ENCODE measurements around the gene TOX3. TPM values are rescaled to one million over a fixed set of nuclear protein-coding genes. Genes with fewer than 3 reads are reported as not detected.

TOX3 gene
- total and polyA plus RNA-seq, 2 experiments from 2014 or later = 0.24 to 0.79 TPM

DNA sequence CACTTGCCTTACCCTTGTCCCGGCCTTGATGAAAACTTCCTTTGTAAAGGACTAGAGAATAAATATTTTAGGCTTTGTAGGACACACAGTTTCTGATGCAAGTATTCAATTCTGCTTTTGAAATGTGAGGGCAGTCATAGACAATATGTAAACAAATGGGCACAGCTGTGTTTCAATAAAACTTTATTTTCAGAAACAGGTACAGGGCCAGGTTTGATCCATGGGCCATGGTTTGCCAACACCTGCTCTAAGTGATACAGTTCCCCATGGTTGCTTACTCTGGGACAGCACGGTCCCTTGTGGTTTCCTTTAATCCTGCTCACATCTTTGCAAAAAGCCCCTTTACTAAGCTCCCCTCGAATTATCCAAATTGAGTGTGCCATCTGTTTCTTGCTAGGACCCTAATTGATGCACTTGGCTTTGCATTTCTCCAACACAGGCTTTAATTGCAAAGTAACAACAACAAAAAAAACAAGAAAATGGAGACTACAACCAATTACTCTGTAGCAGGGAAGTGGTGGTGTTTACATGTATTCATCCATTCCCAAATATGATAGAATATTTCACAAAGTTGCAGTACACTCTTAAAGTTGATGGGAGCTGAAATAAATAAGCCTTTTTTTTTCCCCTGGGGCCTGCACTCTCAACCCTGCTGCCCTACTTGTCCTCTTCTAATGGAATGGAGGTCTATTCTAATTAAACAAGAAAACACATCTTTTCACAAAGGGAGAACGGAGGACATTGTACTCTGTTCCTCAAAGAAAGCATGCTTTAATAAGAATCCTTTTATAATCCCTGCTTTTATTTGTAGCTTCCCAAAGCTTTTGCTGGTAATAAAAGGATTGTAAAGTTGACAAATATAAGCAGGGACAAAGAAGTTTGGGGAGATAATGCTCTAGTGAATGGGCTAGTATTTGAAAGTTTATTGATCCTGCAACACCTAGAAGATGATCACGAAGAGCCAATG lies 37.7 kb upstream of the TOX3 start:
- Histone ChIP-seq H3K36me3 (no peaks in the 10 kb centered on the region), H3K9me3 (ENCODE audit: low read depth) (no peaks in the 10 kb centered on the region), H3K27ac (no peak overlapping the region), H3K4me3 (no peak overlapping the region), H3K27me3 (peaks cover 45% of the 10 kb centered on the region), H3K4me1 (ENCODE audit: low read depth) (peaks cover 7% of the 10 kb centered on the region)
- no peak for DNase-seq (ENCODE audit: low read depth in 1 of 2, low spot score in 1 of 2)
- TF ChIP-seq, protein P1, sequence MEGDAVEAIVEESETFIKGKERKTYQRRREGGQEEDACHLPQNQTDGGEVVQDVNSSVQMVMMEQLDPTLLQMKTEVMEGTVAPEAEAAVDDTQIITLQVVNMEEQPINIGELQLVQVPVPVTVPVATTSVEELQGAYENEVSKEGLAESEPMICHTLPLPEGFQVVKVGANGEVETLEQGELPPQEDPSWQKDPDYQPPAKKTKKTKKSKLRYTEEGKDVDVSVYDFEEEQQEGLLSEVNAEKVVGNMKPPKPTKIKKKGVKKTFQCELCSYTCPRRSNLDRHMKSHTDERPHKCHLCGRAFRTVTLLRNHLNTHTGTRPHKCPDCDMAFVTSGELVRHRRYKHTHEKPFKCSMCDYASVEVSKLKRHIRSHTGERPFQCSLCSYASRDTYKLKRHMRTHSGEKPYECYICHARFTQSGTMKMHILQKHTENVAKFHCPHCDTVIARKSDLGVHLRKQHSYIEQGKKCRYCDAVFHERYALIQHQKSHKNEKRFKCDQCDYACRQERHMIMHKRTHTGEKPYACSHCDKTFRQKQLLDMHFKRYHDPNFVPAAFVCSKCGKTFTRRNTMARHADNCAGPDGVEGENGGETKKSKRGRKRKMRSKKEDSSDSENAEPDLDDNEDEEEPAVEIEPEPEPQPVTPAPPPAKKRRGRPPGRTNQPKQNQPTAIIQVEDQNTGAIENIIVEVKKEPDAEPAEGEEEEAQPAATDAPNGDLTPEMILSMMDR (IDR thresholded peaks at IDR 0.05; ENCODE audit: low read depth, low read length) = no peak

DNA sequence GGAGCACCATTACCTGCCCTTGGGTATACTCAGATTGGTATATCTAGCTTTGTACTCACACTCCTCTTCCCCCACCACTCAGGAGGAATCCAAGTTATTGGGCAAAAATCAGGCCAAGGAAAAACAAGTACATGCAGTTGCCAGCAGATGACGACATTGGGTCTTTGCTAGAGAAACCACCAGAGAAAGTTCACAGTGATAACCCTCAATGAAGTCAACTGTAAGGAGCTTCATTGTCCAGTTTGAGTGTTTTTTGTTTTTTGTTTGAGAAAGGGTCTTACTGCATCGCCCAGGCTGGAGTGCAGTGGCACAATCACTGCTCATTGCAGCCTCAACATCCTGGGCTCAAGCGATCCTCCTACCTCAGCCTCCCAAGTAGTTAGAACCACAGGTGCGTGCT lies 34.6 kb upstream of the TOX3 start:
- Histone ChIP-seq H3K27me3 (peaks cover 50% of the 10 kb centered on the region), H3K9me3 (ENCODE audit: low read depth) (no peaks in the 10 kb centered on the region), H3K4me1 (ENCODE audit: low read depth) (peaks cover 7% of the 10 kb centered on the region), H3K27ac (no peak overlapping the region), H3K4me3 (no peak overlapping the region), H3K36me3 (no peaks in the 10 kb centered on the region)
- DNase-seq (ENCODE audit: low read depth in 1 of 2, low spot score in 1 of 2) = no peak
- TF ChIP-seq, protein P1 (IDR thresholded peaks at IDR 0.05; ENCODE audit: low read depth, low read length) = no peak

DNA sequence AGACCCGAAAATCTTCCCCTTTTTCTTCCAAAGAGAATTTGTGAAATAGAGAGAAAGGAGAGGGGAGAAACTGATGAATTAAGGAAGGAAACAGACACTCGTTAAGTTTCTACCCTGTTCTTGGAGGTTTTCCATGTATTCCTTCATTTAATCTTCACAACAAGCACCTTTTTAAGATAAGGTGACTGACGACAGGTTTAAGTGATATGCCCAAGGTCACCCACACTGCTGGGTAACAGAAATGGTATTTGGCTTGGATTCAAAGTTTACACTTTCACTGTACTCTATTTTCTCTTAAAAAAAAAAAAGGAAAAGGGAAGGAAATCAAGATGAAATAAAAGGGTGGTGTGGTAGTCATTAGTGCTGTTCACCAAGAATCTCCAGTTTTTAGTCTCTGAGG lies 33.5 kb upstream of the TOX3 start:
- Histone ChIP-seq H3K36me3 (no peaks in the 10 kb centered on the region), H3K27ac (no peak overlapping the region), H3K27me3 (peaks cover 43% of the 10 kb centered on the region), H3K9me3 (ENCODE audit: low read depth) (no peaks in the 10 kb centered on the region), H3K4me3 (no peak overlapping the region), H3K4me1 (ENCODE audit: low read depth) (peaks cover 7% of the 10 kb centered on the region)
- TF ChIP-seq, protein P1 (IDR thresholded peaks at IDR 0.05; ENCODE audit: low read depth, low read length) = no peak
- DNase-seq (ENCODE audit: low read depth in 1 of 2, low spot score in 1 of 2) = peak in 1 of 2 donors; percentile 38

DNA sequence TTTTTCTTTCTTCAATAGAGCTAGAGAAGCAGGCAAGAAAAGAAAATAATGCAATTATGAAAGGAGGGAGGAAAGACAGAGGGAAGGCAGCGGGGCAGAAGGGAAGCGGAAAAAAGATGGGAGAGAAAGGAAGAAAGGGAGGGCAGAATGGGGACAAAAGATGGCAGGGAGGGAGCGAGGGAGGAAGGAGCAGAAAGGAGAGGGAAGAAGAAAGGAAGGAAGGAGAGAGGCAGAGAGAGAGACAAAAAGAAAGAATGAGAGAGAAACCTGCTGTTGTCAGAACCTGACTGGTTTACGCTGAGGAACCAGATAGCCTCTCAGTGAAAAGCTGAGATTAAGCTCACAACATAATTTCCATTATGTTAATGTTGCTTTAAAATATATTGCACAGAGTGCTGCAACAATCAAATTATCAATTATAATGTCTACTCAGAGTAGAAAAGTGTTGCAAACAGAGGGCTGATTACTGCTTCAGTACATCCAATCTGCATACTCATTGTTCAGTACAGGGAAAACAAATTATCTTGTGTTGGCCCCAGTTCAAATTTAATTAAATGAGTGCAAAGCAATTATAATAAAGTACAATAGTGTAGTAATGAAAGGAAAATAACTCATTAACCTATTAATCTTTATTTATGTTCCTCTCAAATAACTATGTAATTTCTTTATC lies 32.0 kb upstream of the TOX3 start:
- H3K27me3 ChIP-seq = peaks cover 46% of the 10 kb centered on the region
- no peaks in the 10 kb centered on the region for H3K9me3 ChIP-seq (ENCODE audit: low read depth)
- H3K36me3 ChIP-seq = no peaks in the 10 kb centered on the region
- no peak for DNase-seq (ENCODE audit: low read depth in 1 of 2, low spot score in 1 of 2)
- H3K27ac ChIP-seq = no peak overlapping the region
- TF ChIP-seq, protein P1 (IDR thresholded peaks at IDR 0.05; ENCODE audit: low read depth, low read length) = no peak
- H3K4me3 ChIP-seq = no peak overlapping the region
- H3K4me1 ChIP-seq (ENCODE audit: low read depth) = peaks cover 7% of the 10 kb centered on the region

DNA sequence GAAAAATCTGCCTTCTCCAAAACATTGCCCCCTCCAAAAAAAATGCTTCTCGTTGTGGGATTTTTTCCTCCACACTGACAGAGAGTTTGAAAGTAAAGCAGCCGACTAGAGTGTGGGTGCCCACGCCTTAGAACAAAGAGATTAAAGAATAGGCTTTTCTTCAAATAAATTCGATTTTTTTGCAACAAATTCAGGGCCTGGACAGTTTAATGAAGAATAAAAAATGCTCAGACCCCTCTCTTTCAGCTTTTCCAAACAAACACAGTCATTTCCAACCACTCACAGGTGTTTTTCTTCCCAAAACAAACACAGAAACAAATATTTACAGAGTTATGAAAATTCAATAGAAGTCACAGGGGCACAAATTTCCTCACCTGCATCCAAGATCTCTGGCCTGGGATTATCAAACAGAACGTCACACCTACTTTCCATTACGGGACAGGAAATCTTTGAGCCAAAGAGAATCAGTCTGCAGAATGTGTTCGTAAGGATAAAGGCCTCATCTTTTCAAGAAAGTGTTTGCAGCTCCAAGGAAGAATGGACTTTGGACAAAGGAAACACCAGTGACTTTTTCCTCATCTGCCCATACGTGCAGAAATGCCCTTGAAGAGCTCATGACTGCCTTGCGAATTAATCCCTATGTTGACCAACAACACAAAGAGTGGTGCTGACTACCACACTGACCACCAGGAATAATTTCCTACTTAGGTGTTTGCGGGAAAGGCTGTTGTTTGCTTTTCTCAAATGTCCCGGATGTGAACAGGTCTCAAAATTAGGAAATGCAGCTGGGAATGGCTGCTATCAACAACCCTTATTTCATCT lies 31.3 kb upstream of the TOX3 start:
- H3K36me3 ChIP-seq = no peaks in the 10 kb centered on the region
- H3K27me3 ChIP-seq = peaks cover 51% of the 10 kb centered on the region
- TF ChIP-seq, protein P1 (IDR thresholded peaks at IDR 0.05; ENCODE audit: low read depth, low read length) = no peak
- H3K4me1 ChIP-seq (ENCODE audit: low read depth) = peaks cover 7% of the 10 kb centered on the region
- H3K9me3 ChIP-seq (ENCODE audit: low read depth) = no peaks in the 10 kb centered on the region
- DNase-seq (ENCODE audit: low read depth in 1 of 2, low spot score in 1 of 2) = no peak
- no peak overlapping the region for H3K27ac ChIP-seq
- H3K4me3 ChIP-seq = no peak overlapping the region

Data from cardiac muscle cell (in vitro differentiated cells and primary cell).